ENCODE data around the gene FAM117B. TPM values are rescaled to one million over a fixed set of nuclear protein-coding genes. Genes with fewer than 3 reads are reported as not detected.

The FAM117B gene
- total and polyA plus RNA-seq, 2 of the 8 experiments (the other 6 are each of a cell fraction or from before 2014, with no cell fraction given), result 3.9 to 22.6 TPM

DNA sequence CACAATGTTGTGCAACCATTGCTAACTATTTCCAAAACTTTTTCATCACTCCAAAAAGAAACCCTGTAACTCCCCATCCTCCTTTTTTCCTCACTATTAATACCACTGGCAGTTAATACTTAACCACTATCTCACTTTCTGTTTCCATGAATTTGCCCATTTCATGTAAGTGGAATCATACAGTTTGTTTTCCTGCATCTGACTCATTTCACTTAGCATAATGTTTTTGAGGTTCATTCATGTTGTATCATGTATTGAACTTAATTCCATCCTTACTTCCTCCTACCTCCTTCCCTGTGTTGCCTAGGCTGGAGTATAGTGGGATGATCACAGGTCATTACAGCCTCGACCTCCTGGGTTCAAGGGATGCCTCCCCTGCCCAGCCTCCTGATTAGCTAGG, 68.3 kb downstream of the FAM117B start:
- Histone ChIP-seq H4K5ac (ENCODE audit: insufficient read length, low read depth, low read length) (no peak overlapping the region), H2BK15ac (ENCODE audit: low read length) (no peak overlapping the region), H2AK5ac (ENCODE audit: low read depth, low read length) (no peak overlapping the region), H3K56ac (replicated peaks; ENCODE audit: insufficient read length, low read depth, low read length) (no peak overlapping the region), H2AFZ (ENCODE audit: low read length) (no peak overlapping the region), H4K20me1 (replicated peaks in 1 of 2; ENCODE audit: control insufficient read depth in 1 of 2, insufficient read depth in 2 of 2, low read length in 2 of 2) (no peaks in the 10 kb centered on the region), H3K18ac (ENCODE audit: extremely low read depth, low read length) (no peak overlapping the region), H3K23me2 (ENCODE audit: low read depth, low read length) (no peaks in the 10 kb centered on the region), H2BK5ac (ENCODE audit: low read depth, low read length) (no peak overlapping the region), H3K9ac (replicated peaks in 1 of 4; ENCODE audit: extremely low read depth in 1 of 4, low read depth in 3 of 4, low read length in 3 of 4) (no peak overlapping the region), H2BK120ac (replicated peaks; ENCODE audit: low read depth, low read length) (no peak overlapping the region), H3K4me2 (ENCODE audit: insufficient read depth in 1 of 2, low read depth in 2 of 2, low read length in 2 of 2) (no peak overlapping the region), H3K9me3 (ENCODE audit: insufficient read depth in 2 of 2, low read depth in 1 of 2, low read length in 1 of 2) (no peaks in the 10 kb centered on the region), H3K14ac (ENCODE audit: insufficient read length) (no peak overlapping the region), H3K4me3 (ENCODE audit: extremely low read depth in 1 of 4, insufficient read depth in 2 of 4, low read depth in 3 of 4, low read length in 4 of 4) (no peak overlapping the region), H4K91ac (replicated peaks; ENCODE audit: insufficient read length, low read length) (no peak overlapping the region), H3K36me3 (ENCODE audit: control insufficient read depth in 2 of 4, insufficient read depth in 4 of 4, low read length in 3 of 4) (peaks cover 0 to 5% (median 1%) of the 10 kb centered on the region in 4 experiments; a peak in 3 of 8 replicates), H3K4ac (replicated peaks; ENCODE audit: insufficient read length, low read depth, low read length) (no peak overlapping the region), H2BK20ac (ENCODE audit: low read length) (no peak overlapping the region), H3K23ac (ENCODE audit: insufficient read length) (no peak overlapping the region), H3K79me1 (ENCODE audit: low read depth, low read length) (no peaks in the 10 kb centered on the region), H3K79me2 (ENCODE audit: control insufficient read depth in 1 of 2, insufficient read depth in 2 of 2, low read length in 2 of 2) (peaks cover 0 to 36% of the 10 kb centered on the region in 2 experiments; a peak in 2 of 4 replicates), H3K27ac (ENCODE audit: low read depth, low read length) (no peak overlapping the region), H4K8ac (ENCODE audit: extremely low read depth, insufficient read depth, low read length) (peak overlapping the region; percentile 65; the same call in 1 of the 2 replicates), H3K4me1 (replicated peaks in 1 of 4; ENCODE audit: control insufficient read depth in 3 of 4, insufficient read depth in 4 of 4, low read length in 3 of 4) (no peaks in the 10 kb centered on the region), H3K27me3 (replicated peaks in 1 of 4; ENCODE audit: control insufficient read depth in 3 of 4, extremely low read depth in 1 of 4, insufficient read depth in 3 of 4, low read length in 3 of 4) (no peaks in the 10 kb centered on the region), H2BK12ac (ENCODE audit: low read depth, low read length) (no peak overlapping the region)
- ChIA-PET CTCF (ENCODE audit: partially characterized antibody) (no interaction called here), POLR2A (ENCODE audit: partially characterized antibody) (no interaction called here)
- no peak for DNase-seq (ENCODE audit: low read depth in 1 of 2, low spot score in 2 of 2)
- 80% methylated on average over 1 of the region's 1 CpG; no CpG with 5 or more reads in 1 of the 2 experiments for WGBS, 2 experiments (ENCODE audit: extremely low coverage in 1 of 2, insufficient coverage in 1 of 2, insufficient read length in 1 of 2, insufficient replicate concordance in 2 of 2, low coverage in 1 of 2, low lambda C conversion rate in 2 of 2, missing lambda C conversion rate in 1 of 2)
- no peak for FAIRE-seq
- TF ChIP-seq, protein P1, sequence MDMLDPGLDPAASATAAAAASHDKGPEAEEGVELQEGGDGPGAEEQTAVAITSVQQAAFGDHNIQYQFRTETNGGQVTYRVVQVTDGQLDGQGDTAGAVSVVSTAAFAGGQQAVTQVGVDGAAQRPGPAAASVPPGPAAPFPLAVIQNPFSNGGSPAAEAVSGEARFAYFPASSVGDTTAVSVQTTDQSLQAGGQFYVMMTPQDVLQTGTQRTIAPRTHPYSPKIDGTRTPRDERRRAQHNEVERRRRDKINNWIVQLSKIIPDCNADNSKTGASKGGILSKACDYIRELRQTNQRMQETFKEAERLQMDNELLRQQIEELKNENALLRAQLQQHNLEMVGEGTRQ (IDR thresholded peaks at IDR 0.05; ENCODE audit: low read length), result no peak
- TF ChIP-seq, protein P2, sequence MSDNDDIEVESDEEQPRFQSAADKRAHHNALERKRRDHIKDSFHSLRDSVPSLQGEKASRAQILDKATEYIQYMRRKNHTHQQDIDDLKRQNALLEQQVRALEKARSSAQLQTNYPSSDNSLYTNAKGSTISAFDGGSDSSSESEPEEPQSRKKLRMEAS (IDR thresholded peaks at IDR 0.05), result no peak
- no peak for TF ChIP-seq POU5F1 (IDR thresholded peaks at IDR 0.05; ENCODE audit: low read depth, low read length)
- no peak for TF ChIP-seq RAD21 (IDR thresholded peaks at IDR 0.05 in 1 of 2, conservative IDR thresholded peaks at IDR 0.05 in 1 of 2; ENCODE audit: low read depth in 2 of 2, low read length in 2 of 2)
- TF ChIP-seq EZH2 (IDR thresholded peaks at IDR 0.05; ENCODE audit: low read depth, low read length, severe bottlenecking), result no peak
- no peak for TF ChIP-seq EP300 (IDR thresholded peaks at IDR 0.05; ENCODE audit: borderline replicate concordance in 1 of 2, low read depth in 2 of 2, low read length in 2 of 2)
- TF ChIP-seq NRF1 (IDR thresholded peaks at IDR 0.05; ENCODE audit: low read depth, low read length), result no peak
- no peak for TF ChIP-seq TBP (IDR thresholded peaks at IDR 0.05; ENCODE audit: low read depth, low read length)
- no peak for TF ChIP-seq BRCA1 (IDR thresholded peaks at IDR 0.05; ENCODE audit: low read depth, low read length)
- TF ChIP-seq SAP30 (IDR thresholded peaks at IDR 0.05; ENCODE audit: insufficient read depth, insufficient replicate concordance, low read length), result no peak

Data from H1 (cell line).